Measurements from ENCODE around the gene STRIP2.
"Not testable (repeated sequence)": the region's sequence is repeated elsewhere in the genome, so short reads cannot be mapped to it uniquely, and the experiment has no call there.

The STRIP2 gene

DNA sequence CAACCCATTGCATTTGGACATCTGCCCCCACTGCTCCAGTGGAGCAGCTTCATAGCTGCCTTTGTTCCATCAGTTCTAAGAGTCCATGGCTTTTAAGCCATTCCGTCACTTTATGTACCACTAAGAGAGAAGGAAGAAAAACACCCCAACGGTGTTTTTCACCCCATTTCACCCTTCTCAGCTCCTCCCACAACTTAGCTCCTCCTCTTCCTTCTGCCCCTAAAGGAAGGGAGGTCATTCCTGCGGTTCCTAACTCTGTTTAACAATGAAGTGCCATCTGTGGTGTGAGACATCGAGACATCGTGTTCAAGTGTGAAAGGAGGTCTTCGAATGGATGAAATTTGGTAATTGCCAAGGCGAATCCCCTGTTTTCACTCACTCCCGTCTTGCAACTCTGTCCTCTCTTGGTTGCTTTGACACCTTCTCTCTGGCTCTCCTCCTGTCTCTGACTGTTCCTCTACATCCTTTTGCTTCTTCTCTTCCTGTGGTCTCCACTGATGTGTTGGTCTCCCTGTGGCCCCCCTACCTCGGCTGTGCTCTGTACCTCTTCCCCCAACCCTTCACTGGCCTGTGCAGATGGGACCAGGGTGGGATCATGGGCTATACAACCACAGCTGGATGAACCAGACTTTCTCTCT is 91.1 kb downstream of the STRIP2 start:
- H3K4me3 ChIP-seq (replicated peaks in 1 of 2; ENCODE audit: low read depth in 2 of 2, low read length in 2 of 2), result no peak overlapping the region
- DNase-seq (ENCODE audit: low read depth in 2 of 2), result no peak
- TF ChIP-seq, protein P1, sequence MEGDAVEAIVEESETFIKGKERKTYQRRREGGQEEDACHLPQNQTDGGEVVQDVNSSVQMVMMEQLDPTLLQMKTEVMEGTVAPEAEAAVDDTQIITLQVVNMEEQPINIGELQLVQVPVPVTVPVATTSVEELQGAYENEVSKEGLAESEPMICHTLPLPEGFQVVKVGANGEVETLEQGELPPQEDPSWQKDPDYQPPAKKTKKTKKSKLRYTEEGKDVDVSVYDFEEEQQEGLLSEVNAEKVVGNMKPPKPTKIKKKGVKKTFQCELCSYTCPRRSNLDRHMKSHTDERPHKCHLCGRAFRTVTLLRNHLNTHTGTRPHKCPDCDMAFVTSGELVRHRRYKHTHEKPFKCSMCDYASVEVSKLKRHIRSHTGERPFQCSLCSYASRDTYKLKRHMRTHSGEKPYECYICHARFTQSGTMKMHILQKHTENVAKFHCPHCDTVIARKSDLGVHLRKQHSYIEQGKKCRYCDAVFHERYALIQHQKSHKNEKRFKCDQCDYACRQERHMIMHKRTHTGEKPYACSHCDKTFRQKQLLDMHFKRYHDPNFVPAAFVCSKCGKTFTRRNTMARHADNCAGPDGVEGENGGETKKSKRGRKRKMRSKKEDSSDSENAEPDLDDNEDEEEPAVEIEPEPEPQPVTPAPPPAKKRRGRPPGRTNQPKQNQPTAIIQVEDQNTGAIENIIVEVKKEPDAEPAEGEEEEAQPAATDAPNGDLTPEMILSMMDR (IDR thresholded peaks at IDR 0.05; ENCODE audit: low read depth, low read length), result no peak

DNA sequence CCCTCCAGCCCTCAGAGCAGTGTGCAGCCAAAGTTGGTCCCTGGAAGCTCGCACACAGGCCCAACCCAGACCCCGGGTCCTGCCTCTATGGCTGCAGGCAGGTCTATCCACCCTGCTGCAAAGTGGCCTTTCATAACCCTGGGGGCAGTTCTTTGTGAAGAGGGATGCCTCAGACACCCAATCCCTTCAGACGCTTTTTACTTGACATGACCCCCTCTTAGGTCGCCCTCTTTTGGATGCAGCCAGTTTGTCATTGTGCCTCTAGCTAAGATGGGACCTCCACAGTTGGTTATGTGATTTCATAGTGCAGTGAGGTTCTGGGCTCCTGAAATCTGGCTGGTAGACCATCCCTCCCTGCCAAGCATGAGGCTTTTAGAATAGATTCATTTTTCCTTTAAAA is 95.4 kb downstream of the STRIP2 start:
- H3K4me3 ChIP-seq (replicated peaks in 1 of 2; ENCODE audit: low read depth in 2 of 2, low read length in 2 of 2), result no peak overlapping the region
- DNase-seq (ENCODE audit: low read depth in 2 of 2), result no peak
- TF ChIP-seq, protein P1 (IDR thresholded peaks at IDR 0.05; ENCODE audit: low read depth, low read length), result no peak

DNA sequence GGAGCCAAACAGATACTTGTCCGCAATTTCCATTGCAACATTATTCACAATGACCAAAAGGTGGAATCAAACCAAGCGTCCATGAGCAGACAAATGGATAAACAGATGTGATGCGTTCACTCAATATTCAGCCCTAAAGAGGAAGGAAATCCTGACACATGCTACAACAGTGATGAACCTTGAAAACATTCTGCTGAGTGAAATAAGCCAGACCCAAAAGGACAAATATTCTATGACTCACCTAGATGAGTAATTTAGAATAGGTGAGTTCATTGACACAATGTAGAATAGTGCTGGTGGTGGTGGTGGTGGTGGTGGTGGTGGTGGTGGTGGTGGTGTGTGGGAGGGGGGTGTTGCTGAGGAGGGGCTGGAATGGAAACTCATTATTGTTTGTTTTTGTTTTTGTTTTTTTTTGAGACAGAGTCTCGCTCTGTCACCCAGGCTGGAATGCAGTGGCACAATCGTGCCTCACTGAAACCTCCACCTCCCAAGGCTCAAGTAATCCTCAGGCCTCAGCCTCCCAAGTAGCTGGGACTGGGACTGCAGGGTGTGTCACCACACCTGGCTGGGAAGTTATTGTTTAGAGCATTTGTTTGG is 96.7 kb downstream of the STRIP2 start:
- H3K4me3 ChIP-seq (replicated peaks in 1 of 2; ENCODE audit: low read depth in 2 of 2, low read length in 2 of 2), result no peak overlapping the region
- TF ChIP-seq, protein P1 (IDR thresholded peaks at IDR 0.05; ENCODE audit: low read depth, low read length), result no peak
- DNase-seq (ENCODE audit: low read depth in 2 of 2), result peak; percentile 35 to 91

DNA sequence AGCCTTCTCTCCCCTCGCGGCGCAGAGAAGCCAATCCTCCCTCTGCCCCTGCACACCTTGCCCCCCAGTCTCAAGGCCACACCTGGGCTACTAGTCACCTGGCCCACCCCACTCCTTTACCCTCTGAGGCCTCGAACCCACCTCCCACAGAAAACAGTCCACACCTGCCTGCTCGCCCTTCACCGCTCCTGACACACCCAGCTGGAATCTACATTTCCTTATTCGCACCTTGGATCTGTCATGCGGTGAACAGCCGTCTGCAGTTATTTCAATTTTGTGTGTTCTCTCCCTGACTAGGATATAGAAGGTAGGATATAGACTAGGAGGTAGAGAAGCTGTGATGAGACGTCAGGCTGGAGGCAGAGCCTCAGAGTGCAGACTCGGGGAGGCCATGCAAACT is 97.5 kb downstream of the STRIP2 start:
- TF ChIP-seq, protein P1 (IDR thresholded peaks at IDR 0.05; ENCODE audit: low read depth, low read length), result no peak
- DNase-seq (ENCODE audit: low read depth in 2 of 2), result no peak
- H3K4me3 ChIP-seq (replicated peaks in 1 of 2; ENCODE audit: low read depth in 2 of 2, low read length in 2 of 2), result no peak overlapping the region

DNA sequence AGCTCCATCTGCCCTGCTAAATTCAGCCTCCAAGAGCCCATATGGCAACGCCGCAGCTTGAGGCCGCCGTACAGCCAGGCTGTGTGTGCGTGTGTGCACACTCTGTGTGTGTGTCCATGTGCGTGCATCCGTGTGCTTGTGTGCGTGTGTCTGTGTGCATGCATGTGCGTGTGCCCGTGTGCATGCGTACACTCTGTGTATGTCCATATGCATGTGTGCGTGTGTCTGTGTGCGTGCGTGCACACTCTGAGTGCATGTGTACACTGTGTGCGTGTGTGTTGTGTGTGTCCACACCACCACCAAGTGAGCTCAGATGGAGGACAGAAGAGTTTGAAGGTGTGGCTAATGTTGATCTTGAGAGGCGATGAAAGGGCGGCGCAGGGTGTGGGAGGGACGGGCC is 98.1 kb downstream of the STRIP2 start:
- TF ChIP-seq, protein P1 (IDR thresholded peaks at IDR 0.05; ENCODE audit: low read depth, low read length), result no peak
- DNase-seq (ENCODE audit: low read depth in 2 of 2), result no peak
- no peak overlapping the region for H3K4me3 ChIP-seq (replicated peaks in 1 of 2; ENCODE audit: low read depth in 2 of 2, low read length in 2 of 2)

DNA sequence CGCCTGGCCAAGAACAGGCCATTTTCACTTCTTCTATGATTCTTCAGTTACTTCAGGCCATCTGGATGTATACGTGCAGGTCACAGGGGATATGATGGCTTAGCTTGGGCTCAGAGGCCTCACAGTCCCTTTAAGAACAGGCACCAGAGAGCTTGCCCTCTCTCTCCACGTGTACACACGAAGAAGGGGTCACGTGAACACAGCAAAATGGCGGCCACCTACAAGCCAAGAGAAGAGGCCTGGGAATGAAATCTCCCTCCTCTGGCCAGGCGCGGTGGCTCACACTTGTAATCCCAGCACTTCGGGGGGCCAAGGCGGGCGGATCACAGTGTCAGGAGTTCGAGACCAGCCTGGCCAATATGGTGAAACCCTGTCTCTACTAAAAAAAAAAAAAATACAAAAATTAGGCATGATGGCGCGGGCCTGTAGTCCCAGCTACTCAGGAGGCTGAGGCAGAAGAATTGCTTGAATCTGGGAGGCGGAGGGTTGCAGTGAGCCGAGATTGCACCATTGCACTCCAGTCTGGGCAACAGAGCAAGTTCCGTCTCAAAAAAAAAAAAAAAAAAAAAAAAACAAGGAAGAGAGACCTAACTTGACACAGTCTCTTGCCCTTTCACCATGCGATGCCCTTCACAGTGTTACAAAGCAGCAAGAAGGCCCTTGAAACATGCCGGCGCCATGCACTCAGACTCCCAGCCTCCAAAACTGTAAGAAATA is 100.5 kb downstream of the STRIP2 start:
- not testable (repeated sequence) for DNase-seq (ENCODE audit: low read depth in 2 of 2); H3K4me3 ChIP-seq (replicated peaks in 1 of 2; ENCODE audit: low read depth in 2 of 2, low read length in 2 of 2)

DNA sequence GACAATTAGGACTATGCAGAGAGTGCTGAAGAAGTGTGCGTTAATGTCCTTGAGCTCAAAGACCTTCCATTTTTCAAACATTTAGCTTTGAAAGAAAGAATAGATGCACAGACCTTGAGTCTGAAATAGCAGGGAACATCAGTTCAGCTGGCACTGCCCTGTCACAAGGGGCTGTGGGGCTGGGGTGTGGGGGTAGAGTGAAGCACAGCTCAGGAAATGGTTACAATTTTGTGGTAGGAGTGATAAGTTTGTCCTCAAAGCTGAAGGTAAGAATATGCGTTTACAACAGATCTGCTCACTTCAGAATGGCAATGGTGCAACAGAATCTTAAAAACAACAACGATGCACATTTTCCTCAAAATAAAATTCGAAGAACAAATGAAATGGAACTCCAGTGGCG is 101.7 kb downstream of the STRIP2 start:
- no peak overlapping the region for H3K4me3 ChIP-seq (replicated peaks in 1 of 2; ENCODE audit: low read depth in 2 of 2, low read length in 2 of 2)
- DNase-seq (ENCODE audit: low read depth in 2 of 2), result no peak
- TF ChIP-seq, protein P1 (IDR thresholded peaks at IDR 0.05; ENCODE audit: low read depth, low read length), result no peak

All from cardiac fibroblast (primary cell).